GM10847 (cell line): Measurements from ENCODE around the gene CBLB.

Experiments used
- POLR2A ChIP-seq: IDR thresholded peaks from 2 replicates; pipeline ENCODE4 v1.6.1; 2011; ENCODE audit not compliant: insufficient read length; ENCODE audit errors: extremely low read depth

The CBLB gene

DNA sequence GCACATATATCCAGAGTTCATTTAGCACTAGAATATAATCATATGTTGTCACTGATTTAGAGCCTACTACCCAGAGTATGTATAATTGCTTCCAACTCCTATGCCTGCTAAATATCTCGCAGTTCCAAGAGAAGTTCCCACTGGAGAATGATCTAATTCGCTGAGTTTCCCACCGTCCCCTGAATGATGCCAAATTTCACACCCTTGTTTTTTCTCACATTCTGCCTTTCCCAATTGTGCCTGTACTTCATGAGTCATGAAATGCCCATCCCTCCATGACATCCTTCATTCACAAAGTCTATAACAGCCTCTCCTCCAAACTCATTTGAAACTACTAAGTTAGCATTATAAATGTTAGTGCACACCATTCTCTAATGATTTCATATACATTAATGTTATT is 177.2 kb downstream of the CBLB start:
- no peak for TF ChIP-seq POLR2A

DNA sequence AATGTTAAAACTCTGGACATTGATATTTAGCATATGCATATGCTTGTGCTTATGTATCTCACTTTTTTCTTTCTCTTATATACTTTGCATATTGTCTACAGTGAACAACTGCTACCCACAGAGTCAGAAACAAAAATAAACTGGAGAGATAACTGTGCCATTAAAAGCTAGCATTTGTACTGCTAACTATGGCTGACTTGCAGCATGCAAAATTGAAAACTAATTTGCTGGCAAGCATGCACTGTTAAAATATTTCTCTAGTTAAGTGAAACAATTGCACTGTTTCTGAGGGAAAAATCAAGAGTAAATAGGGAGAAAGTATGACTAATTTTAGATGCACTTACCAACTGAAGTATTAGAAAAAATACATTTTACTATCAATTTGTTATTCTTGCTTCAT is 177.8 kb downstream of the CBLB start:
- TF ChIP-seq POLR2A: no peak

DNA sequence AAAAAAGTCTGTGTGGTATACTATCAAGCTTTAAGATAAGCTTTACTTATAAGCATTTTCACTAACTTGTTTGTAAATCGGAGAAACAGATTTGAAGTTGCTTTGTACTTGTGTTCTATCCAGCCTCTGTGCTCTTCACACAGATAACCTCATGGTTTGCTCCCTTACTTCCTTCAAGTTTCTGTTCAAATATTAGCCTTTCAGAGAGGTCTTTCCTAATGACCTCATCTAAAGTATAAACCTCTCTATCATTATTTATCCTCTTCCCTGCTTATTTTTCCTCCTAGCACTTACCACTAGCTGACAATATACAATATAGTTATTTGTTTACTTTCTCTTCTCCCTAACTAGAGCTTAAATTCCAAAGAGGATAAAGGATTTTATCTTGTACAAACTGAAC is 180.0 kb downstream of the CBLB start:
- no peak for TF ChIP-seq POLR2A

DNA sequence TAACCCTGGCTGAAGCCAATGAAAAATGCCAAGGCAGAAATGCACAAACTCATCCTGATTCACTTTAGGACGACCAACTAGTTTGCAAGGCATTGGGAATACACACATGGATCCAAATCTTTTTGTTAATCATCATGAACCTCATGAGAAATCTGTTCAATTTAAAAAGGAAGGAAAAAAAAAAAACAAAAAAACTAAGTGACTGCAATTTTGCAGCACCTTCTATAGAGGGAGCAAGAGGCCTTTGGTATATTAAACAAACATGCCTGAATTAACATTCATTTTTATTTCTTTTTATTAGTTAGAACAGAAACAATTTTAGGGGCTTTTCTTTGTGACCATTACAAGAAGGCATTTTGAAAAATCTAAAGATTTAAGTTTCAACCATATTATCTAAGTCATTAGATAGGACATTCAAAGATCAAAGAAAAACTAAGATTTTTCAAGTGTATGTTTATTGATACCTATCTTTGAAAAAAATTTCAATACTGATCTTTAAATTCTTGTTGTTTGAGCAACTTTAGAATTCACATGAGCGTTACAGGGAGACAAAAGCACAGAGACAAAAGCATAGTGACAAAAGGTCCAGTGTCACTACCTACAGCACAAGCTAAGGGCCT is 182.4 kb downstream of the CBLB start:
- TF ChIP-seq POLR2A: no peak

DNA sequence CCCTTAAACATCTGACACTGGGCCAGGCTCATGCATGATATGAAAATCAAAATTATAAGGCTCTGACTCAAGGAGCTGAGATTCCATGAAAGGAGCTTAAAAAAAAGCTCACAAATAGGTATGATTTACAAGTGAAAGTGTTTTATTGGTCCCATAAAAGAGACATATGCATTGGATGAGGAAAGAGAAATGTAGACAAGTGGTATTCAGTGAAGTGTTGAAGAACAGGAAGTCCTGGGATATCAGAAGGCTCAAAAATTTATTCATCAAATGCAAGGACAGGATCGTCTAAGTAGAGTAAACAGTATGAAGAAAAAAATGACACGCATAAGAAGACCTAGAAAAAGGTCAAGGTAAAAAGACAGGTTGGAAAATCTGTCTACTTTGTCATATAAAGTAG is 188.9 kb downstream of the CBLB start:
- no peak for TF ChIP-seq POLR2A

DNA sequence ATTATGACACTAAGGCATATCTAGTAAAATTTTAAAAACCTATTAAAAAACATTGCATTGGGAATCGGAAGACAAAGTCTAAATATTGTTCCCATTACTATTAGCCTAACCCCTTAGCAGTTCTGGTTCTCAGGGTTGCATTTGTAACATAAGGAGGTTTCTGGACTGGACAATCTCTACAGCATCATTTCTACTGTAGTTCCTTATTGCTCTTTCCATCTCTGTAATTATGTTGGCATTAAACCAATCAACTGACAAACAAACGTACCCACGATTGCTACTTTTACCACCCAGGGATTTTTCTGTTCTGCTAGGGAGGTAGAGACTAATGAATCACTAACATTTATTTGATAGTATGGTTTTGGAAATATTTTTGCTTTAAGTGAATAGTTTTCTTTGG is 190.8 kb downstream of the CBLB start:
- TF ChIP-seq POLR2A: no peak

DNA sequence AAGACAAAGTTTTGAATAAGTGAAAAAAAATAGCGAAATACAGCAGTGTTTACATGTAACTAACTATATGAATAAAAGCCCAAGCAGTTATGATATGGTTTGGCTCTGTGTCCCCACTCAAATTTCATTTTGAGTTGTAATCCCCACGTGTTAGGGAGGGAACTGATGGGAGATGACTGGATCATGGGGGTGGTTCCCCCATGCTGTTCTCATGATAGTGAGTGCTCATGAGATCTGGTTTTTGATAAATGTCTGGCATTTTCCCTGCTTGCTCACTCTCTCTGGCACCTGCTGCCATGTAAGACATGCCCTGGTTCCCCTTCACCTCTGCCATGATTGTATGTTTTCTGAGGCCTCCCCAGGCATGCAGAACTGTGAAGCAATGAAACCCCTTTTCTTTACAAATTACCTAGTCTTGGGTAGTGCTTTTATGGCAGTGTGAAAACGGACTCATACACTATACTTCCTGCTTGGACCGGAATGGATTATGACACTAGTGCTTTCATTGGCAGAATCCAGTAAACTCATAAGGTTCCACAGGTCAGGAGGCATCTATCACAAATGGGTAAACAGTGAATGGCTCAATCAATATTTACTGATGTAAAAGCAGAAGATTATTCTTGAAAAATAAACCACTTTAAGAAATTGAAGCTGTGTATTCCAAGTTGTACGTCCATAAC is 192.1 kb downstream of the CBLB start:
- no peak for TF ChIP-seq POLR2A

DNA sequence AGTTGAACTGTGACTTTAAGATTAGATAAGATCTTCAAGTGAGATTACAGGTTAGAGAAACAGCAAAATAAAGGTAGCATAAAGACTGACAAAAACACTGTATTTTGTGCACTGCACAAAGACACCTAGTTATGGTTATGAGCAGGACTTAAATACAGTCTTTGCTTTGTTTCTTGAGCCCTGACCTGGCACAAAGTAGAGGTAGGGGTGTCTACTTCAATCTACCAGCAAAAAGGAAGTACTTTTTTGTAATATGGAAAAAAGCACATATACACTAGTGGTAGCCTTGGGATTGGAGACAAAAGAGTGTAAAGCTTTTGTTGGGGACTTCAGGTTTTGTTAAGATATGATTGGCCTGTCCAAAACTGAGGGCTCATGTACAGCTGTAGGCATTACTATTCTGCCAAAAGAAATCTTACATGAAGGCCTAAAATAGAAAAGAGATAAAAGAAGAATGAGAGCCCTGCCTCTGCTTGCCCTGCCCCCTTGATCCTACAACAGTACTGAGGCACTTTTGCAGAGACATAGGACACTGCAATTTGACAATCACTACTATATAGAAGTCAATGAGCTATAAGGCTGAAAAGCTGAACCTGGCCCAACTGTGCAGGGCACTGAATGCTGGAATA is 194.3 kb downstream of the CBLB start:
- TF ChIP-seq POLR2A: no peak

DNA sequence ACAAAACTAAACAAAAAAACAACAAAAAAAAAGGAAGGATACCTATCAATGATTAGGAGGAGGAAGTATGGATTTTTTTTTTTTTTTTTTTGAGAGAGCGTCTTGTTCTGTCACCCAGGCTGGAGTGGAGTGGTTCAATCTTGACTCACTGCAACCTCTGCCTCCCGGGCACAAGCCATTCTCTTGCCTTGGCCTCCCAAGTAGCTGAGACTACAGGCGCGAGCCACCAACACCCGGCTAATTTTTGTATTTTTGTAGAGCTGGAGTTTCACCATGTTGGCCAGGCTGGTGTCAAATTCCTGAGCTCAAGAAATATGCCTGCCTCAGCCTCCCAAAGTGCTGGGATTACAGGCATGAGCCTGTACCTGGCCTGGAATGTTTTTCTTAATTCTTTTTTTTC is 195.8 kb downstream of the CBLB start:
- no peak for TF ChIP-seq POLR2A

DNA sequence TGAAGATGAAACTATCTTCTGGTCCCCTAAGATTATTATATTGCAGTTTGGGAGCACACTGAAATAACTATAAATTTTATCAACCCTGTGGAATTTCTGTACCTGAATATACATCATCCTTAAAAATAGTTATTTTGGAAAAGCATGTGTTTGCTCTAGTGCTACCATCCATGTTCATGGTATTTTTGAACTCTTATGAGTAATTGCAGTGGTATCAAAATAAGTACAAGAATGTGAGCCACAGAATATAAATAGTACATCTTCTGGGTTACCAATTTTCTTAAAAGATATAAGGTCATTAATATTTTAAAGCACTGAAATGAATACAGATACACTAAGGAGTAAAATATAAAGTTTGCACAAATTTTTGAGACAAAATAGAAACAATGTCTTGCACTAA is 206.5 kb downstream of the CBLB start:
- no peak for TF ChIP-seq POLR2A

DNA sequence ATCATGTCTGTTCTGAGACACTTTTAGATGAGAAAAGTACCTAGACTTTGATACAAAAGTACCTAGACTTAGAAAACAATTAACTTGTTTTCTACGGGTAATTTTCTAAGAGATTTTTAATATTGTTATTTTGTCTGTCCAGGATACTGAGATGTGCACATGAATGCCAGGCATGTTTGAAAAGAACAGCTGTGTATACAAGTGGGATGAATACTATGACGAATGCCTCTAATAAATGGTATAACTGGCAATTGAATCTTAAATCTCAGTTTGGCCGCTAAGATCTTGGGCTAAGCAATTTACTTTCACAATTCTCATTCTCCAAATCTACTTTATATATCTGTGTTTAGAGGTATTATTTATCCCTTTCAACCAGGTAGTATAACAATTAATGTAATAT is 207.4 kb downstream of the CBLB start:
- no peak for TF ChIP-seq POLR2A

DNA sequence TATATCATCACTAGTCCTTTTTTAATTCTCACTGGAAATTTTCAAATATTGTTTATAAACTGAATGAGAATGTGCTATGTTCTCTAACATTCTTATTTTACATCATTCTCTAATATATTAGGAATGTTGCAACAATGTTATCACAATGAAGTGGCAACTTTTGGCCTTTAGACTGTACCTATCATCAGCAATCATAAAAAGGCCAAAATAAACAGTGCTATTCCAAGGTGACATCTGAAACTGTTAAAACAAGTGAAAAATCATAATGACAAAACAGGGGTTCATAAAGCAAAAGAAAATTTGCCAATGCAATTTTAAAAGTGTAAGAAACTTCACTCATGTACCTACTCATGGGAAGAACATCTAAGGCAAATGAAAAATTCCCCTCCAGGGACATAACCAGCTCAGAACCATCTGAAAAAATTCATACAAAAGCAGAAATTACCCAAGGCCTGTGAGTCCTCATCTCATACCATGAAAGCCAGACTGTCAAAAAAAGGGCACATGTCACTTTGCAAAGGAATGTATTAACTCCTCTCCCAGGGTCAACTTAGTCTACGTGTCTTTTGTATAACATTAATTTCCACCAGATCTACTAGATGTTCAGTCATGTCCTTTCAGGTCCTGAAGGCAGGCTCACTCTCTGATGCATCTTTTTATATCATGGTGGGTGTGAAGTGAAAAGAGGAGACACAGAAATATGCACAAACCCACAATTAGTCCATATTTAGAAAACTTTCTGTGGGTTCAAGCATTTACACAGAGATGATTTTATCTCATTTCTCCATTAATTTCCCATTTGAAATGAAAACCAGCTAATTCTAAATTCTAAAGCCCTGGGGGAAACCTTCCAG is 211.9 kb downstream of the CBLB start:
- no peak for TF ChIP-seq POLR2A

DNA sequence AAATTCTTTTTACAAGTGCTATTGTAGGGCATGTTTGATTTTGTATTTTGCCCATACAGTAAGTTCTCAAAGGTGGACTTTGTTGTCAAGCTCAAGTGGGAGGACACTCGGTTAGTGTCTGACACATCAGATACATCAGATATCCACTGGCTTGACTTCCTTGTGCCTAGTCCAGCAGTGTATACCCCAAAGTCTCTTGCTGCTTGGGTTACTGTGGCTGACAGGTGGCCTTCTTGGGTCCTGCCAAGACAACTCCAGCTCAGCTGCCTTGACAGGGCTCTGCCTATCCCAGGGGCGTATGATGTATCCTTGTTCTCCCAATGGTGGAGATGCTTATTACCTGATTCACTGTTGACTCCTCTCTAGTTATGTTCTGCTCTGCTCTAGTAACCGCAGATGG is 214.9 kb downstream of the CBLB start:
- no peak for TF ChIP-seq POLR2A

DNA sequence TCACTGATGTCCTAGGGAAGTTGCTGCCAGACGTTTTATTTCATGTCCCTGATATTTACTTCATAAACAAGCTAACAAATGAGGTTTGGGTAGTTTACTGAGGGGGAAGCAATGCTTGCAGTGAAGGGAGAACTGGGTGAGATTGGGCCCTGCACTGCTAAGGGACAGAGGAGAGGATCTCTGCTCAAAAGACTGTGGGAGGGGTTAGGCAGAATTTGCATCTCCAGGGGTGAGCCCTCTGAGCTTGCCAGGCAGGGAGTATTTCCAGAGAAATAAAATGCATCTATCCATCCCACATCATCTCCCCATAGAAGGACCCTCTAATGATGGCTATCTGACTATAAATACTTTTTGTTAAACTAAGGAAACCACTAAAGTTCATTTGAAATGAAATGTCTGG is 215.6 kb downstream of the CBLB start:
- TF ChIP-seq POLR2A: no peak

DNA sequence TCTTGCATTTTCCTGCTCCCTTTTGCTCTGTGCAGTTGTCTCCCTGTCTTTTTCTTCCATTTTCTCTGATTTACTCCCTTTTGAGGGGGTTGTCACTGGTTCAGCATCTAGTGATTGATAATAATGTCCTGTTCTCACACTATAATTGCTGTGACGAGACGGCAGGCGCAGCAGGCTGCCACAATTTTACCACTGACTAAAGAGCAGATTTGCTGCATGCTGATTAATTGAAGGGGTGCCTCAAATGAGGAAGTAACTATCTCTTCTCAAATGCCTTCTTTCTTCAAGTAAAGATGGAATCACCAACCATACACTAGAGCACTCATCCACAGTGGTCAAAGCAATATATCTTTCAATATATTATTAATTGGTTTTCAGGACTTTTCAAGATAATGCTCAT is 219.3 kb downstream of the CBLB start:
- no peak for TF ChIP-seq POLR2A

DNA sequence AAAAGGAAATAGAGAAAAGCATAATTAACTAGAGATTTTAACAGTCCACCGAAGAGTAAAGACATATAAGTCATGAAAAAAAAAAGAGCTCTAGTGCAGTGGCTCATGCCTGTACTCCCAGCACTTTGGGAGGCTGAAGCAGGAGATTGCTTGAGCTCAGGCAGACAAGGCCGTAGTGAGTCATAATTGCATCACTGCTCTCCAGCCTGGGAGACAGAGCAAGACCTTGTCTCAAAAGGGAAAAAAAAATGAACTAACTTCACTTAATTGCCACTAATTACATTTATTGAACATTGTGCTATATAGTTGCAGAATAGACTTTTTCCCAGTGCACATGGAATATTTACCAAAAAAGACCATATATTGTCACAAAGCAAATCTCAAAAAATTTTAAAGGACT is 221.8 kb downstream of the CBLB start:
- TF ChIP-seq POLR2A: no peak
